Thyroid gland (tissue), 4 donors: Measurements from ENCODE around the gene ZNF655. TPM values are rescaled to one million over a fixed set of nuclear protein-coding genes. Genes with fewer than 3 reads are reported as not detected.

Experiments
- DNase-seq, 2 donors: peaks; one replicate each; pipeline ENCODE4 v3.0.0-alpha.2; 2019
- H3K27ac ChIP-seq, 3 donors: fragments of 200-600 bp; sonication (generic); 1 replicate in 2 of 3; 2 replicates in 1 of 3; pipeline ENCODE4 v1.5.1; 2016 to 2019; ENCODE audit warnings: mild to moderate bottlenecking in 1 of 3, moderate library complexity in 1 of 3
- H3K27me3 ChIP-seq: fragments of 200-600 bp; sonication (generic); one replicate; pipeline ENCODE4 v1.5.1; 2019
- H3K36me3 ChIP-seq, 2 donors: fragments of 200-600 bp; sonication (generic); one replicate each; pipeline ENCODE4 v1.5.1; 2016 to 2019
- H3K4me1 ChIP-seq, 2 donors: fragments of 200-600 bp; sonication (generic); one replicate each; pipeline ENCODE4 v1.5.1; 2017 to 2019
- H3K4me3 ChIP-seq, 3 donors: fragments of 200-600 bp; sonication (generic); replicated peaks in 1 of 3; 1 replicate in 2 of 3; 2 replicates in 1 of 3; pipeline ENCODE4 v1.5.1; 2016; ENCODE audit warnings: mild to moderate bottlenecking in 1 of 3
- H3K9me3 ChIP-seq: fragments of 200-600 bp; sonication (generic); one replicate; pipeline ENCODE4 v1.5.1; 2017
- CTCF ChIP-seq, 6 experiments: fragments of 200-600 bp in 3 of 6; fragments of 450-650 bp in 3 of 6; sonication (generic) in 3 of 6; IDR thresholded peaks; one replicate each; pipeline ENCODE4 v1.5.1; 2016 to 2019; ENCODE audit warnings: antibody characterized with exemption in 6 of 6, mild to moderate bottlenecking in 2 of 6, inconsistent platforms in 1 of 6, moderate library complexity in 1 of 6
- POLR2A ChIP-seq, 2 donors: fragments of 450-650 bp; IDR thresholded peaks; one replicate each; pipeline ENCODE4 v1.6.1; 2017; ENCODE audit warnings: antibody characterized with exemption in 2 of 2, mild to moderate bottlenecking in 2 of 2, moderate library complexity in 1 of 2
- WGBS, 2 donors: methylation state at CpG; one replicate each; pipeline ENCODE4 v1.1.5; 2017; 5-methylcytosine and 5-hydroxymethylcytosine counted together
- intact Hi-C: fragments of 100-400 bp; cut with DNase I; formaldehyde crosslinking; loops from one replicate; pipeline ENCODE4 v1.15.1; 2023
- total RNA-seq, 4 donors: library from RNA; depleted of rRNA; stranded (reverse); fragments of >200 nt; gene quantifications; one replicate each; pipeline ENCODE4 v1.2.3, GENCODE V29; 2016

Gene ZNF655
- total RNA-seq, 4 donors from 2014 or later = 113 to 144 (median 118) TPM

DNA sequence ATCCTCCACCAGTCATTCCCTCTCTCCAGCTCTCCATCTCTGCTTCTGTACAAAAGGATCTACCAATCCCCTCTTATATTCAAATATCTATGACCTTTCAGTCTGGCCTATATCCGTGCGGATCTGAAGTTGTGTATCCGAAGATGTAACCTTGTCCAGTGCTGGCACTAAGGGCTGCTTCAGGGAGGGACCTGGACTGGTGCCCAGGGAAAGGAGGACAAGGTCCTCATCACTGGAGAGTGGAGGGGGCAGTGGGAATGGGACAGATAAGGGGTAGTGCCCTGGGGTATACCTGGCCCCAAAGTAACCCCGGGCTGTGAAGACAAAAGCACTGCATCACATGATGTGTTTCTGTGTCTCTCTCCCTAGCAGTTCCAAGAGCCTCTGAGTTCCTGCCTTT is 41.4 kb downstream of the ZNF655 start:
- DNase-seq = no peak
- Histone ChIP-seq H3K36me3 (no peaks in the 10 kb centered on the region), H3K4me1 (no peaks in the 10 kb centered on the region), H3K9me3 (no peaks in the 10 kb centered on the region), H3K27ac (no peak overlapping the region), H3K4me3 (no peak overlapping the region), H3K27me3 (no peaks in the 10 kb centered on the region)
- TF ChIP-seq POLR2A (IDR thresholded peaks at IDR 0.05) (no peak), CTCF (IDR thresholded peaks at IDR 0.05) (no peak)
- WGBS, 2 donors = 80 to 85% methylated on average over 4 of the region's 4 CpGs
- intact Hi-C loops = no loop called here

DNA sequence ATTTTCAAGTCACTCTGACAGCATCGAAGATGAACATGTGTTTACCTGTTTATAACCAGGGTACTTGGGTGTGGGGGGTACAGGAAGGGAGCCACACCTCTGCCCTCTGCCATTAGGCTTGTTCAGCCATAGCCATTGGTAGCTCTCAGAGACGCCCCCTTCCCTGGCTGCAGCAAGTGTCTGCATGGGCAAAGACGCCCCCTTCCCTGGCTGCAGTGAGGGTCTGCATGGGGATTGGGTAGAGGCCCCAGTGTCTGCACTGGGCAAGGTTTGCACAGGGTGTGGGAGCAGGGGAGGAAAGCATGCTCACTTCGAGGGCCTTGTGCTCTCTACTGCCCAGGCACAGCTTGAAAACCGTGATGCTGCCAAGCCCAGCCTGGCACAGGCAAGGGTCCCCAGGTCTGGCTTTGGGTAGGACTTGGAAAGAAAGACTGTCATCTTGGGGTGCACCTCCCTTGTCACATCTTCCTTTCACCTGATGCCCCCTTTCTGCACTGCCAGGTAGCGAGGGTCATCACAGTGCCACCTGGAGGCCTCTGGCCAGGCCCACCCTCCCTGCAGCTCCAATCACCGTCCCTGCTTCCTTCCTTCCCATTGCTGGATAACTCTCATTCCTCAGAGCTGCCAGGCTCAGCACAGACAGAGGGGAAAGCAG is 43.3 kb downstream of the ZNF655 start:
- DNase-seq = no peak

GRCh38 chr7:99605527-99605926 is 47.1 kb downstream of the ZNF655 start:
- Histone ChIP-seq H3K4me1 (no peaks in the 10 kb centered on the region), H3K27me3 (no peaks in the 10 kb centered on the region), H3K4me3 (no peak overlapping the region), H3K27ac (no peak overlapping the region), H3K36me3 (no peaks in the 10 kb centered on the region), H3K9me3 (no peaks in the 10 kb centered on the region)
- intact Hi-C loops = no loop called here
- no peak for TF ChIP-seq POLR2A (IDR thresholded peaks at IDR 0.05)
- no peak for TF ChIP-seq CTCF (IDR thresholded peaks at IDR 0.05)
- WGBS, 2 donors = 89 to 94% methylated on average over 7 of the region's 7 CpGs
- DNase-seq = no peak

More for the DNA sequence above, 43.3 kb downstream of the ZNF655 start:
- H3K4me3 ChIP-seq = no peak overlapping the region
- no peaks in the 10 kb centered on the region for H3K9me3 ChIP-seq
- no peaks in the 10 kb centered on the region for H3K27me3 ChIP-seq
- H3K4me1 ChIP-seq = no peaks in the 10 kb centered on the region
- no peaks in the 10 kb centered on the region for H3K36me3 ChIP-seq
- no peak overlapping the region for H3K27ac ChIP-seq
- intact Hi-C loops = no loop called here
- no peak for TF ChIP-seq CTCF (IDR thresholded peaks at IDR 0.05)
- TF ChIP-seq POLR2A (IDR thresholded peaks at IDR 0.05) = no peak
- WGBS, 2 donors = 63 to 65% methylated on average over 6 to 7 of the region's 7 CpGs

- intact Hi-C loops = no loop called here
- no peaks in the 10 kb centered on the region for H3K36me3 ChIP-seq
- TF ChIP-seq POLR2A (IDR thresholded peaks at IDR 0.05) = no peak
- no peak for TF ChIP-seq CTCF (IDR thresholded peaks at IDR 0.05)
- no peaks in the 10 kb centered on the region for H3K27me3 ChIP-seq
- DNase-seq = no peak
- WGBS, 2 donors = 74 to 85% methylated on average over 8 of the region's 8 CpGs
- H3K27ac ChIP-seq = no peak overlapping the region
- no peaks in the 10 kb centered on the region for H3K9me3 ChIP-seq
- no peak overlapping the region for H3K4me3 ChIP-seq
- no peaks in the 10 kb centered on the region for H3K4me1 ChIP-seq
Measured at GRCh38 chr7:99606531-99606930, 48.1 kb downstream of the ZNF655 start.

DNA sequence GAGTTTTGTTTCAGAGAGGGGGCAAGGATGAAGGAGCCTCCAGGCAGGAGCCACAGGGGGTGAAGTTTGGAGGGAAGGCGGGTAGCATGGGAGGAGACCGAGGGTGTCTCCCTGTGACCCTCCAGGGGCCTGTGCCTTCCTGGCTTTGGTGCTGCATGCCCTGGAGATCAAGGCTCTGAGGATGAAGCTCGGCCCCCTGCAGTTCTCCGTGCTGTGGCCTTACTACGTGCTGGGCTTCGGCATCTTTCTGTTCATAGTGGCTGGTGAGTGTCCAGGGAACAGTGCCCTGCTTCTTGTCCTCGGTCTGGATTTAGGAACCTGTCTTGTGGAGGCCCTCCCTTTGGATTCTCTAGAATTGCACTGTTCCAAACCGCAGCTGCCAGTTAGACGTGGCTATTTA is 49.1 kb downstream of the ZNF655 start:
- no peaks in the 10 kb centered on the region for H3K36me3 ChIP-seq
- DNase-seq = no peak
- no peaks in the 10 kb centered on the region for H3K4me1 ChIP-seq
- 74 to 75% methylated on average over 8 to 9 of the region's 9 CpGs for WGBS, 2 donors
- no peak overlapping the region for H3K27ac ChIP-seq
- H3K9me3 ChIP-seq = no peaks in the 10 kb centered on the region
- TF ChIP-seq POLR2A (IDR thresholded peaks at IDR 0.05) (no peak), CTCF (IDR thresholded peaks at IDR 0.05) (no peak)
- H3K27me3 ChIP-seq = no peaks in the 10 kb centered on the region
- intact Hi-C loops = no loop called here
- H3K4me3 ChIP-seq = no peak overlapping the region
